ENCODE results near the gene SLC27A5. TPM values are rescaled to one million over a fixed set of nuclear protein-coding genes. Genes with fewer than 3 reads are reported as not detected.

SLC27A5 gene
- total and polyA plus RNA-seq, 2 of the 13 experiments (the other 11 are each of a cell fraction or from before 2014, with no cell fraction given): 30.3 to 40.2 TPM

DNA sequence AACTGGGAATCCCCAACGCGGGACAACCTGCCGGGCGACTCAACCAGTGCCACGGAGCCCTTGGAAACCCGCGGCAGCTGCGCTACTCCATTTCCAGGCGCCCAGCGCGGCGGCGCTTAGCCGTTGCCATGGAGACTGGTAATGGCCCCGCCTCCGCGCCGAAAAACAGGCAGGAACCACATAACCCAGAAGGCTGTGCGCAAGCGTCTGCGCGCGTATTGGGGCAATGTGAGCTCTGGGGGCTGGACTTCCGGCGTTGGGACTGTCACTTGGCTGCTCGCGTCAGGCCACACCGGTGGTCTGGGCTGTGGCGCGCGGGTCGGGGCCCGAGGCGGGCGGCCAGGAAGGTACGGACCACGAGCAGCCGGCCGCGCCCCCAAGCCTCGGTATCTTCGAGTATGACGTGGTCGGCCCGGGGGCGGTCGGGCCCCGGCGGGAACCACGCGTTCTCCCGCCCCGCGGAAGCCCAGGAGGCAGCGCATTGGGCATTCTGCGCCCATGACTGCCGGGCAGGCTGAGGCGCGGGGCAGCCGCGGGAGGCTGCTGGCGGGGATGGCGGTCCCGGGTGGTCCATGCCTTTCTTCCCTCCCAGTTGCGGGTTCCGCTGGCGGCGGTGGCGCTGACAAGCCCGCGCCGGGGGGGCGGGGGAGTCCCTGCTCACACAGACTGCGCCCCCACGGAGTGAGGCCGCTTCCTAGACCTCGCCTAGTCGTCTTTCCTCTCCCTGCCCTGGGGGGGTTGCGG, 60.3 kb downstream of the SLC27A5 start, which contains the start of gene ZNF324B (continued):
- TF ChIP-seq ZNF674 (CRISPR knock-in tag; IDR thresholded peaks at IDR 0.05; ENCODE audit: low read depth): no peak
- no peak for TF ChIP-seq CAMTA2 (CRISPR knock-in tag; IDR thresholded peaks at IDR 0.05; ENCODE audit: borderline replicate concordance)
- no peak for TF ChIP-seq NFE2 (CRISPR knock-in tag; IDR thresholded peaks at IDR 0.05)
- TF ChIP-seq, protein P1, sequence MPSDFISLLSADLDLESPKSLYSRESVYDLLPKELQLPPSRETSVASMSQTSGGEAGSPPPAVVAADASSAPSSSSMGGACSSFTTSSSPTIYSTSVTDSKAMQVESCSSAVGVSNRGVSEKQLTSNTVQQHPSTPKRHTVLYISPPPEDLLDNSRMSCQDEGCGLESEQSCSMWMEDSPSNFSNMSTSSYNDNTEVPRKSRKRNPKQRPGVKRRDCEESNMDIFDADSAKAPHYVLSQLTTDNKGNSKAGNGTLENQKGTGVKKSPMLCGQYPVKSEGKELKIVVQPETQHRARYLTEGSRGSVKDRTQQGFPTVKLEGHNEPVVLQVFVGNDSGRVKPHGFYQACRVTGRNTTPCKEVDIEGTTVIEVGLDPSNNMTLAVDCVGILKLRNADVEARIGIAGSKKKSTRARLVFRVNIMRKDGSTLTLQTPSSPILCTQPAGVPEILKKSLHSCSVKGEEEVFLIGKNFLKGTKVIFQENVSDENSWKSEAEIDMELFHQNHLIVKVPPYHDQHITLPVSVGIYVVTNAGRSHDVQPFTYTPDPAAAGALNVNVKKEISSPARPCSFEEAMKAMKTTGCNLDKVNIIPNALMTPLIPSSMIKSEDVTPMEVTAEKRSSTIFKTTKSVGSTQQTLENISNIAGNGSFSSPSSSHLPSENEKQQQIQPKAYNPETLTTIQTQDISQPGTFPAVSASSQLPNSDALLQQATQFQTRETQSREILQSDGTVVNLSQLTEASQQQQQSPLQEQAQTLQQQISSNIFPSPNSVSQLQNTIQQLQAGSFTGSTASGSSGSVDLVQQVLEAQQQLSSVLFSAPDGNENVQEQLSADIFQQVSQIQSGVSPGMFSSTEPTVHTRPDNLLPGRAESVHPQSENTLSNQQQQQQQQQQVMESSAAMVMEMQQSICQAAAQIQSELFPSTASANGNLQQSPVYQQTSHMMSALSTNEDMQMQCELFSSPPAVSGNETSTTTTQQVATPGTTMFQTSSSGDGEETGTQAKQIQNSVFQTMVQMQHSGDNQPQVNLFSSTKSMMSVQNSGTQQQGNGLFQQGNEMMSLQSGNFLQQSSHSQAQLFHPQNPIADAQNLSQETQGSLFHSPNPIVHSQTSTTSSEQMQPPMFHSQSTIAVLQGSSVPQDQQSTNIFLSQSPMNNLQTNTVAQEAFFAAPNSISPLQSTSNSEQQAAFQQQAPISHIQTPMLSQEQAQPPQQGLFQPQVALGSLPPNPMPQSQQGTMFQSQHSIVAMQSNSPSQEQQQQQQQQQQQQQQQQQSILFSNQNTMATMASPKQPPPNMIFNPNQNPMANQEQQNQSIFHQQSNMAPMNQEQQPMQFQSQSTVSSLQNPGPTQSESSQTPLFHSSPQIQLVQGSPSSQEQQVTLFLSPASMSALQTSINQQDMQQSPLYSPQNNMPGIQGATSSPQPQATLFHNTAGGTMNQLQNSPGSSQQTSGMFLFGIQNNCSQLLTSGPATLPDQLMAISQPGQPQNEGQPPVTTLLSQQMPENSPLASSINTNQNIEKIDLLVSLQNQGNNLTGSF (CRISPR knock-in tag; IDR thresholded peaks at IDR 0.05): no peak
- TF ChIP-seq, protein P2, sequence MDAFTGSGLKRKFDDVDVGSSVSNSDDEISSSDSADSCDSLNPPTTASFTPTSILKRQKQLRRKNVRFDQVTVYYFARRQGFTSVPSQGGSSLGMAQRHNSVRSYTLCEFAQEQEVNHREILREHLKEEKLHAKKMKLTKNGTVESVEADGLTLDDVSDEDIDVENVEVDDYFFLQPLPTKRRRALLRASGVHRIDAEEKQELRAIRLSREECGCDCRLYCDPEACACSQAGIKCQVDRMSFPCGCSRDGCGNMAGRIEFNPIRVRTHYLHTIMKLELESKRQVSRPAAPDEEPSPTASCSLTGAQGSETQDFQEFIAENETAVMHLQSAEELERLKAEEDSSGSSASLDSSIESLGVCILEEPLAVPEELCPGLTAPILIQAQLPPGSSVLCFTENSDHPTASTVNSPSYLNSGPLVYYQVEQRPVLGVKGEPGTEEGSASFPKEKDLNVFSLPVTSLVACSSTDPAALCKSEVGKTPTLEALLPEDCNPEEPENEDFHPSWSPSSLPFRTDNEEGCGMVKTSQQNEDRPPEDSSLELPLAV (CRISPR knock-in tag; conservative IDR thresholded peaks at IDR 0.05; ENCODE audit: low read depth): no peak
- peak; percentile 32; the same call in 1 of the 2 replicates for TF ChIP-seq MED1 (CRISPR knock-in tag; IDR thresholded peaks at IDR 0.05)
- TF ChIP-seq ZNF792 (CRISPR knock-in tag; IDR thresholded peaks at IDR 0.05): no peak
- no peak for TF ChIP-seq EEA1 (CRISPR knock-in tag; IDR thresholded peaks at IDR 0.05; ENCODE audit: borderline replicate concordance)
- no peak for TF ChIP-seq TRIM24 (CRISPR knock-in tag; IDR thresholded peaks at IDR 0.05)
- TF ChIP-seq U2AF1 (optimal IDR thresholded peaks at IDR 0.05; ENCODE audit: low read depth, low read length): no peak
- no peak for TF ChIP-seq ZNF7 (CRISPR knock-in tag; IDR thresholded peaks at IDR 0.05)
- TF ChIP-seq WIZ (CRISPR knock-in tag; IDR thresholded peaks at IDR 0.05): no peak
- no peak for TF ChIP-seq BORCS8-MEF2B (CRISPR knock-in tag; IDR thresholded peaks at IDR 0.05)
- TF ChIP-seq, protein P3, sequence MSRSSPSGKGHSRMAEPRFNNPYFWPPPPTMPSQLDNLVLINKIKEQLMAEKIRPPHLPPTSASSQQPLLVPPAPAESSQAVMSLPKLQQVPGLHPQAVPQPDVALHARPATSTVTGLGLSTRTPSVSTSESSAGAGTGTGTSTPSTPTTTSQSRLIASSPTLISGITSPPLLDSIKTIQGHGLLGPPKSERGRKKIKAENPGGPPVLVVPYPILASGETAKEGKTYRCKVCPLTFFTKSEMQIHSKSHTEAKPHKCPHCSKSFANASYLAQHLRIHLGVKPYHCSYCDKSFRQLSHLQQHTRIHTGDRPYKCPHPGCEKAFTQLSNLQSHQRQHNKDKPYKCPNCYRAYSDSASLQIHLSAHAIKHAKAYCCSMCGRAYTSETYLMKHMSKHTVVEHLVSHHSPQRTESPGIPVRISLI (CRISPR knock-in tag; IDR thresholded peaks at IDR 0.05; ENCODE audit: borderline replicate concordance): peak; percentile 21; the same call in 1 of the 2 replicates
- no peak for TF ChIP-seq ONECUT2 (CRISPR knock-in tag; IDR thresholded peaks at IDR 0.05)
- no peak for TF ChIP-seq ZNF337 (CRISPR knock-in tag; IDR thresholded peaks at IDR 0.05; ENCODE audit: borderline replicate concordance, low read depth)
- TF ChIP-seq ZNF33A (CRISPR knock-in tag; IDR thresholded peaks at IDR 0.05; ENCODE audit: borderline replicate concordance): no peak
- TF ChIP-seq ZNF678 (CRISPR knock-in tag; IDR thresholded peaks at IDR 0.05): no peak
- TF ChIP-seq SAFB2 (CRISPR knock-in tag; IDR thresholded peaks at IDR 0.05; ENCODE audit: borderline replicate concordance, low read depth): no peak
- TF ChIP-seq HNRNPH1 (optimal IDR thresholded peaks at IDR 0.05; ENCODE audit: low read depth, low read length): no peak
- no peak for TF ChIP-seq ZNF720 (CRISPR knock-in tag; IDR thresholded peaks at IDR 0.05)
- no peak for TF ChIP-seq ARNT (IDR thresholded peaks at IDR 0.05)

Measured in HepG2 (cell line).